Measurements from ENCODE around the gene ARPC1B.
A peak's percentile ranks its signal among the peaks of the same experiment; 100 is the strongest.
"Not testable (repeated sequence)": the region's sequence is repeated elsewhere in the genome, so short reads cannot be mapped to it uniquely, and the experiment has no call there.

ARPC1B gene

GRCh38 chr7:99418260-99418659, 43.7 kb downstream of the ARPC1B start:
- DNase-seq = no peak

DNA sequence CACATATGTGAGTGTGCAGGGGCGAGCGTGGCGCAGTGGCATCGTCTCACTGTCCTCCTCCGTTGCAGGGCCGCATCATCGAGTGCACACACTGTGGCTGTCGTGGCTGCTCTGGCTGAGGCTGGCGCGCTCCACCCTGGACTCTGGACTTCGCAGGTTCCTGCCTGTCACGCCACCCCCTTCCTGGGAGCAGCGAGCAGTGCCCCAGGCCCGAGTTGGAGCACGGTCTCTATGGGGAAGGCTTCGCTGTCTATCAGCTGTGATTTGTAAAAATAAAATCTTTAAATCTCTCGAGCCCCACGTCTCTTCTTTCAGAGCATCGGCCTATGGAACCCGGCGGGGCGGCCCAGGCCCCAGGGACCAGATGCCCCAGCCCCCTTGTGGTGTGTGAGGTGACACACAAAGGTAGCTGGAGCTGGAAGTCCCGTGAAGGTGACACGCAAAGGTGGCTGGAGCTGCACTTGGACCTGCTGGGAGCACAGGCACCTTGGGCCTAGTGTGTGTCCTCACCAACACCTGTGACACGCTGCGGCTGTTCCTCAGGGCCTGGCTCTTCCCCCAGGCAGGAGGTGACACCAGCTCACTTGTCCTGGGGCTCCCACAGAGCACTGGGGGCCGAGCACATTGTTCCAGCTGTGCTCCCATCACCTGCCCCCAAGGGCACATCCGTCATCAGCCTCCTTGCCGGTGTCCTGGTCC, 44.9 kb downstream of the ARPC1B start:
- no peak for DNase-seq

GRCh38 chr7:99420213-99420612, 45.7 kb downstream of the ARPC1B start:
- DNase-seq = no peak

DNA sequence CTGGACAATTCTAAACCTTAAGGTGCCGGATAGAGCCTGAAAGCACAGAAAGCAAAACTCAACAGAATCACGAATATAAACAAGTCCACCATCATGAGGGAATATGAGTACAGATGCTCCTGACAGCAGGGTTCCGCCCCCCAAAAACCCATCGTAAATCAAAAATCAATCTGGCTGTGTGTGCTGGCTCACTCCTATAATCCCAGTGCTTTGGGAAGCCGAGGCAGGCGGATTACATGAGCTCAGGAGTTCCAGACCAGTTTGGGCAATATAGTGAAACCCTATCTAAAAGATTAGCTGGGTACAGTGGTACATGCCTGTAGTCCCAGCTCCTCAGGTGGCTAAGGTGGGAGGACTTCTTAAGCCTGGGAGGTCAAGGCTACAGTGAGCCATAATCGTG, 46.5 kb downstream of the ARPC1B start:
- no peak for DNase-seq

GRCh38 chr7:99422186-99422585, 47.7 kb downstream of the ARPC1B start:
- no peak for DNase-seq

- no peak for DNase-seq
Observed at GRCh38 chr7:99422625-99423024, 48.1 kb downstream of the ARPC1B start.

DNA sequence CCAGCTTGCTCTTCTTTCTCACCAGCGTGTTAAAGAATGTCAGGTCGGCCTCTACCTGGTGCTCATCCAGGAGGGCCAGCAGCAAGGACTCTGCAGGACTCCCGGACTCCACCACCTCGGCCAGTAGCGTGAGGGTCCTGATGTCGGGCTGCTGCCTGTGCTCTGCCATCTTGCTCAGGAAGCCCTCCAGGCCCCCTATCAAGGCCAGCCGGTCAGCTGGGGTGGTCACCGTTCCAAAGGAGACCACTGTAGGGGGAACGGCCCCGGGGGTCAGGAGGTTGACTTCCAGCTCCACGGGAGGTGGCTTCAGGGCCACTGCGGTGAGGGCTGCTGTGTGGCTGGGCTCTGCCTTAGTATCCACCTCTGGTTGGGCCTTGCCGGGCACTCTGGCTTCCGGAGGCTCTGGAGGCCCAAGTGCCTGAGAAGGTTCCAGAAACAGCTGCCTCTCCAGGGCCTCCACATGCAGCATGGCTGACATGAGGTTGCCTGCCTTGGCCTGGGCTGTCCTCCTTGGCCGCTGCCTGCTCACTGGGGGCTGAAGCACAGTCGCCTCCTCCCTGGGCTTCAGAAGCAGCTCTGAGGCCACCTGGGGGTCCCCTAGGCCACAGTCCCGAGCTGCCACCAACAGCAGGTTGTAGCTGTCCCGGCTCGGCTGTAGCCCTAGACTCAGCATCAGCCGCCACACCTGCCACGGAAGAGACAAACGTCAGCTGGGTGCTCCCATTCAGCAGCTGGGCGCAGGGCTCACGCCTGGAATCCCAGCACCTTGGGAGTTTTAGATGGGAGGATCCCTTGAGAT, 50.6 kb downstream of the ARPC1B start:
- no peak for DNase-seq

DNA sequence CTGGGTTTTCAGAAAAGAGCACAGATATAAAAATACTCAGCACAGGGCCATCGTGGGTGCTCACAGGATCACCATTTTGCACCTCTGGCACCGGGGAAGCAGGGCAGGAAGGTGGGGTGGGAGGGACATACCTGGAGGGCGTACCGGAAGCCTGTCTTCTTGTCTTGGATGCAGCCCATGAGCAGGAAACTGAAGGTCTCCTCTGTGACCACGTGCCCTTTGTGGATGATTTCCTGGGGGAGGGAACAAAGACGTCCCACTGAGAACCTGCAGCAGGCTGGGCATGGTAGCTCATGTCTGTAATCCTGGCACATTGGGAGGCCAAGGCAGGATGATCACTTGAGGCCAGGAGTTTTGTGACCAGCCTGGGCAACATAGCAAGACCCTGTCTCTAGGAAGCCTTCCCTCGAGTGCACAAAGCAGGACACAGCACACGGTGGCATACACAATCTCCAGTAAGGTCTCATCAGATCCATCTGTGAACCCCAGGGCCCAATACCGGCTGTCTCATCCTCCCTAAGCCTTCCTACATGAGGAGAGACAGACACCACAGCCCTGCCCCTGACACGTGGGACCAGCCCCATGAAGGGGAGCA, 54.5 kb downstream of the ARPC1B start:
- DNase-seq = no peak

DNA sequence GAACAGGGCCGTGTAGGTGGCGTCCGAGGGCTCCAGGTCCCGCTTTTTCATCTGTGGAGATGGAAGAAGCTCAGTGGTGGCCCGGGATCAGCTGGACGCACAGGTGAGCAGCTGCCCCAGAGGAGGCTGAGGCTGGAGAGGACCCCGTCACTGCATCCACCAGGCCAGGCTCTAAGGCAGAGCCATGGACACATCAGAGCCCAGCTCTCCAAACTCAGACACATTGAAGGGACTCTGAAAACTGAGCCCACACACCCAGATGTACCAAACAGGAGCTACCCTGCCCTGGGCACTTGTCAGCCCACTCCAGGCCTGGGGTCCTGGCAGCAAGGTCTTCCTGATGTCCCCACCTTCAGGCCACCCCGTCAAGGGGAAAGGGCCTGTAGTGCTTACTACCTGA, 55.2 kb downstream of the ARPC1B start:
- no peak for DNase-seq

GRCh38 chr7:99431756-99432540, 57.4 kb downstream of the ARPC1B start:
- not testable (repeated sequence) for DNase-seq

GRCh38 chr7:99433158-99433557, 58.6 kb downstream of the ARPC1B start:
- DNase-seq = no peak

DNA sequence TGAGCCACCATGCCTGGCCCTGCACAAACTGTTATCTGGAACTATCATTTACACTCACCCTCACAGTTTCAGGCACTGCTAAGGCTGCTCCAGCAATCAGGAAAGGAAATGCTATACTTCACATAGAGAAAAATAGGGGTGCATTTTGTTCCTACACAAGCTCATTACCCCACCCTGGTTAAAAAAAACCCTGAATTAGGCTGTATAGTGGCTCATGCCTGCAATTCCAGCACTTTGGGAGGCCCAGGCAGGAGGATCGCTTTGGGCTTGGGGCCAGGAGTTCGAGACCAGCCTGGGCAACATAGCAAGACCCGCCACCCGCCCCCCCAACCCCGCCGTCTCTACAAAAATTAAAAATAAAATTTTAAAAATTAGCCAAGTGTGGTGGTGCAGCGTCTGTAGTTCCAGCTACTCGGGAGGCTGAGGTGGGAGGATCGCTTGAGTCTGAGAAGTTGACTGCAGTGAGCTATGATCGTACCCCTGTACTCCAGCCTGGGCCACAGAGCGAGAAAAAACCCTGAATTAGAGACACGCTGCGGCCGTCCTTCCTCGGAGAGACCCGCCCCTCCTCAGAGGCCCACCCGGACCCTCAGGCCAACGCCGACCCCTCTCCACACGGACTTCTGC, 63.5 kb downstream of the ARPC1B start:
- DNase-seq = no peak

DNA sequence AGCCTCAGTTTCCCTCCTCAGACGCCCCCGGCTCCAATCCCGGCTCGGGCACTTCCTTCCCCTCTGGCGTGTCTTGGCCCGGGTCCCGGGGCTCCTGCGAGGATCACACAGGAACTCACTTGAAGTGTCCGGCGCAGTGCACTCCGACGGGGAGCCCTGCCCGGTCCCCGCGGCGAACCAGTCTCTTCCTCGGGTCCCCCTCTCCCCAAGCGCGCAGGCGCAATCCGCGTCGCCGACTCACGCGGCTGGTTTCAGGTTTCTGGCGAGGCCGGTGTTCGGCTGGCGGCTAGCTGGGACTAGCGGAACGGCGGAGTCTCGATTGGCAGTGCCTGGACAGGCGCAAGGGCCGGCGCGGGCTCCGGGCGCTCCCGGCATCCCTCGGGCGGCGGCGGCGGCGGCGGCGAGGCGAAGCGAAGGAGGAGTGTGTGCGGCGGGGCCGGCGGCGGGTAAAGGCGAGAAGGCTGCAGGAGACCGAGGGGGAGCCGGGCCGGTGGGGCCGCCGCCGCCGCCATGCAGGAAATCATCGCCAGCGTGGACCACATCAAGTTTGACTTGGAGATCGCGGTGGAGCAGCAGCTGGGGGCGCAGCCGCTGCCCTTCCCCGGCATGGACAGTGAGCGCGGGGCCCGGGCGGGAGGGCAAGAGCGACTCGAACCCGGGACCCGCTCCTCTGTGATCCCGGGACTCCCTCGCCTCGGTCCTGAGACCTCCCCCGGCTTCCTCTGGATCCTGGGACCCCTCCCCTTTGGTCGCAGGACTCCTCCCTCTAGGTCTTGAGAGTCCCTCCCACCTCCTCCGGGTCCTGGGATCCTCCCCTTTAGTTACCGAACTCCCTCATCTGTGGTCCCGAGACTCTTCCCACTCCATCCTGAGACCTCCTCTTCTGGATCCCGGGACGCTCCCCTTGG, 64.3 kb downstream of the ARPC1B start, which contains the start of the genes CPSF4 and PTCD1:
TSS of gene CPSF4 (plus strand) at position 371 of the 908 bp plus-strand sequence. CDS start at position 511, 140 bp downstream.
TSS of gene PTCD1 (minus strand) at position 226 of the 908 bp plus-strand sequence. CDS start 3,556 bp downstream, outside the sequence.
- DNase-seq = peak; percentile 97

DNA sequence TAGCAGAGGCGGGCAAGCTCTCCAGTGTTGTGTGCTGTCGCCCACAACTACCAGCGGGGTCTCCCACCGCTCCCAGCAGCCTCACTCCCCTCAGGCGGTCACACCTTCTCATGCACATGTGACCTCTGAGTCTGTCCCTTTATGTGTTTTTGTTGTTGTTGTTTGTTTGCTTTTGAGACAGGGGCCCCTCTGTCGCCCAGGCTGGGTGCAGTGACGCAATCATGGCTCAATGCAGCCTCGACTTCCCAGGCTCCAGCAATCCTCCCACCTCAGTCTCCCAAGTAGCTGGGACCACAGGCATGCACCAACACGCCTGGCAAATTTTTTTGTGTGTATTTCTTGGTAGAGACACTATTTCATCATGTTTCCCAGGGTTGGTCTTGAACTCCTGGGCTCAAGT, 65.7 kb downstream of the ARPC1B start:
- DNase-seq = no peak
